Vagina (tissue), 2 donors: ENCODE data around the gene DHX35.

Experiments
- POLR2AphosphoS5 ChIP-seq, 2 donors: sonication (generic); formaldehyde crosslinking; IDR thresholded peaks; one replicate each; pipeline ENCODE4 v1.9.0; 2017; ENCODE audit warnings: antibody characterized with exemption in 2 of 2, mild to moderate bottlenecking in 2 of 2, low read depth in 1 of 2; ENCODE audit not compliant: insufficient read depth in 1 of 2
- TF ChIP-seq, protein P1 (sequence below), 3 experiments: fragments of 450-650 bp in 2 of 3; fragments of 200-600 bp in 1 of 3; sonication (generic) in 1 of 3; IDR thresholded peaks; one replicate each; pipeline ENCODE4 v1.5.1; 2017 to 2019; ENCODE audit warnings: antibody characterized with exemption in 3 of 3, mild to moderate bottlenecking in 2 of 3, moderate library complexity in 2 of 3

DNA sequence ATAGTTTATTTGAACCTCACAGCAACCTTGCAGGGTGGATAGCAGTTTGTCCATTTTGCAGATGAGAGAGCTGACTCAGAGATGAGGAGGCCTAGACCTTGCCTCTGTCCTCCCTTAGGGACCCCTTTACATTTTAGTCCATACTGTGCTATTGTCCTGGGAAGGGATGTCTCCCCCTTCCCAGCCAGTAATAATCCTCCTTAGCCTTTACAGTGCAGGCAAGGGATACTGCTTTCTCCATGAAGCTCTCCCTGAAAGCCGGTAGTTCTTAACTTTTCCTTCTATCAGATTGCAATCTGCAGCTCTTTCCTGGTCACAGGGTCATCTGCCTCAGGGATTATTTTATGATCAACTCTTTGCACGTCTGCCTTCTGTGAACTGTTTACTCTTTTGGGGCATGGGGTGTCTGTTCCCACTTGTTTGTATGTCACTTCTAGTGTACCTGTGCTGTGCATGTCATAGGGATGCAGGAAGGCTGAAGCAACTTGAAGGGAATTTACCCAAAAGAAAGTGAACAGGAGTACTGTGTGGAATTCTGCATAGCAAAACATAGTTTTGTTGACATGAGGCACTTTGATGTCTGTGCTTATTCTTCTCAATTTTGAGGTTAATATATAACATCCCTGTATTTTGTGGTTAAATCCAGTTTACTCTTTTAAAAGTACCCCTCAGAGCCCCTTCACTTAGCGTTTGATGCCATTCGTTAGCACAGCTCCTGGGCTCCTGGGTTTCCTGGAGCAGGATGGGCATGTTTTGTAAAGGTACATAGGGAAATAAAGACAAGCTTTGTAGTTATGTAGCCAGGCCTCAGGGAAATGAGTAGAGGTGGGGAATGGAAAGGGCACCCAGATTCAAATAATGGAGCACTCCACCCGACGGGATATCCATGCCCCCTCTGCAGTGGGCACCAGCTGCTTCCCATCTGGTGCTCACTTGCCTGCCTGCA lies 38.1 kb downstream of the DHX35 start:
- TF ChIP-seq, protein P1, sequence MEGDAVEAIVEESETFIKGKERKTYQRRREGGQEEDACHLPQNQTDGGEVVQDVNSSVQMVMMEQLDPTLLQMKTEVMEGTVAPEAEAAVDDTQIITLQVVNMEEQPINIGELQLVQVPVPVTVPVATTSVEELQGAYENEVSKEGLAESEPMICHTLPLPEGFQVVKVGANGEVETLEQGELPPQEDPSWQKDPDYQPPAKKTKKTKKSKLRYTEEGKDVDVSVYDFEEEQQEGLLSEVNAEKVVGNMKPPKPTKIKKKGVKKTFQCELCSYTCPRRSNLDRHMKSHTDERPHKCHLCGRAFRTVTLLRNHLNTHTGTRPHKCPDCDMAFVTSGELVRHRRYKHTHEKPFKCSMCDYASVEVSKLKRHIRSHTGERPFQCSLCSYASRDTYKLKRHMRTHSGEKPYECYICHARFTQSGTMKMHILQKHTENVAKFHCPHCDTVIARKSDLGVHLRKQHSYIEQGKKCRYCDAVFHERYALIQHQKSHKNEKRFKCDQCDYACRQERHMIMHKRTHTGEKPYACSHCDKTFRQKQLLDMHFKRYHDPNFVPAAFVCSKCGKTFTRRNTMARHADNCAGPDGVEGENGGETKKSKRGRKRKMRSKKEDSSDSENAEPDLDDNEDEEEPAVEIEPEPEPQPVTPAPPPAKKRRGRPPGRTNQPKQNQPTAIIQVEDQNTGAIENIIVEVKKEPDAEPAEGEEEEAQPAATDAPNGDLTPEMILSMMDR (IDR thresholded peaks at IDR 0.05), result no peak
- no peak for TF ChIP-seq POLR2AphosphoS5 (IDR thresholded peaks at IDR 0.05; ENCODE audit: insufficient read depth in 1 of 2, low read depth in 1 of 2)
